ENCODE data around the gene PACS2.

PACS2 gene

DNA sequence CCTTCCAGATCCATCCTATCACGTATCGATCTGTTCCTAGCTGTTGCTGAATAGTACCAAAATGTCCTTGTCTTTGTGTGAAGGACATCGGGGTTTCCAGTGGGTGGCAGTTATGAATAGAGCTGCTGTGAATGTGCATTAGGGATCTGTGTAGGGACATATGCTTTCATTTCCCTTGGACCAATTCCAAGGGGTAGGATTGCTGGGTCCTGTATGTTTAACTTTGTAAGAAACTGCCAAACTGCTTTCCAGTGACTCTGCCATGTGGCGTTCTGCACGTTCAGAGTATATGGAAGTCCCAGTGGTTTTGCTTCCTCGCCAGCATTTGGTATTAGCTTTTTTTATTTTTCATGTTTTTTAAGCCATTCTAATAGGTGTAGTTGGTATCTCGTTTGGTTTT lies 28.6 kb downstream of the PACS2 start:
- no peak for DNase-seq
- no peak overlapping the region for H3K27ac ChIP-seq (ENCODE audit: low read depth, low read length)
- no peak overlapping the region for H2BK120ac ChIP-seq (ENCODE audit: low read depth, low read length)
- H3K4me3 ChIP-seq (ENCODE audit: low read length) = no peak overlapping the region
- H3K4me1 ChIP-seq (ENCODE audit: control insufficient read depth, low read depth, low read length) = no peaks in the 10 kb centered on the region
- H4K8ac ChIP-seq (ENCODE audit: low read depth, low read length) = no peak overlapping the region
- H3K9ac ChIP-seq (ENCODE audit: low read length) = no peak overlapping the region
- H2BK5ac ChIP-seq (ENCODE audit: low read length) = no peak overlapping the region
- no peak overlapping the region for H4K5ac ChIP-seq (ENCODE audit: low read length)
- no peaks in the 10 kb centered on the region for H3K27me3 ChIP-seq (ENCODE audit: insufficient read depth, low read length, poor library complexity)
- no peak overlapping the region for H3K18ac ChIP-seq (ENCODE audit: low read length)
- no peaks in the 10 kb centered on the region for H3K36me3 ChIP-seq (ENCODE audit: control insufficient read depth, insufficient read depth, low read length)
- no peak overlapping the region for H2AK5ac ChIP-seq (ENCODE audit: low read length)
- H3K56ac ChIP-seq (ENCODE audit: low read length) = no peak overlapping the region
- no peak overlapping the region for H3K23ac ChIP-seq (ENCODE audit: low read length)
- no peak overlapping the region for H2BK15ac ChIP-seq (replicated peaks; ENCODE audit: low read depth)
- no peak overlapping the region for H3K4me2 ChIP-seq (ENCODE audit: low read length)
- WGBS (ENCODE audit: extremely low coverage, insufficient coverage, low lambda C conversion rate) = no CpG with 5 or more reads among the region's 7 CpGs
- no peak overlapping the region for H3K4ac ChIP-seq (ENCODE audit: low read depth, low read length)
- H3K79me2 ChIP-seq (ENCODE audit: control insufficient read depth, insufficient read depth, low read length) = no peaks in the 10 kb centered on the region
- H3K79me1 ChIP-seq (ENCODE audit: low read length) = peaks cover 7% of the 10 kb centered on the region

DNA sequence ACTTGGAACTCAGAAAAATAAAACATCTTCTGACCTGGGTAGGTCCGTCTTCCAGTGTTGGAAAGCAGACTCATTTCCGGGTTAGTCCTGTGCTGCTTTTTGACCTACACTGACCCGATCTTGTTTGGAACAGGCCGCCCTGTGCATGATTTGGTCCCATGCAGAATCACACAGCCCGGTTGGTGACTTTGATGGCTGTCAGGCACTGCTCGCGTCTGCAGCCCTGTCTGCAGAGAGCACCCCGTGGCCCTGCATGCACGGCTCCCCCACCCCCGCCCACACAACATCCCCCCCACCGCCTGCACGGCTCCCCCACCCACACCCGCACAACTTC lies 31.6 kb downstream of the PACS2 start:
- Histone ChIP-seq H2AK5ac (ENCODE audit: low read length) (no peak overlapping the region), H3K4me1 (ENCODE audit: control insufficient read depth, low read depth, low read length) (no peaks in the 10 kb centered on the region), H2BK15ac (replicated peaks; ENCODE audit: low read depth) (no peak overlapping the region), H3K56ac (ENCODE audit: low read length) (no peak overlapping the region), H3K18ac (ENCODE audit: low read length) (no peak overlapping the region), H2BK120ac (ENCODE audit: low read depth, low read length) (no peak overlapping the region), H3K79me1 (ENCODE audit: low read length) (peaks cover 3% of the 10 kb centered on the region), H3K9ac (ENCODE audit: low read length) (no peak overlapping the region), H3K27ac (ENCODE audit: low read depth, low read length) (no peak overlapping the region), H2BK5ac (ENCODE audit: low read length) (no peak overlapping the region), H3K79me2 (ENCODE audit: control insufficient read depth, insufficient read depth, low read length) (no peaks in the 10 kb centered on the region), H3K27me3 (ENCODE audit: insufficient read depth, low read length, poor library complexity) (no peaks in the 10 kb centered on the region), H3K4me3 (ENCODE audit: low read length) (no peak overlapping the region), H3K36me3 (ENCODE audit: control insufficient read depth, insufficient read depth, low read length) (no peaks in the 10 kb centered on the region), H3K4me2 (ENCODE audit: low read length) (no peak overlapping the region), H3K4ac (ENCODE audit: low read depth, low read length) (no peak overlapping the region), H3K23ac (ENCODE audit: low read length) (no peak overlapping the region), H4K5ac (ENCODE audit: low read length) (no peak overlapping the region), H4K8ac (ENCODE audit: low read depth, low read length) (no peak overlapping the region)
- no CpG with 5 or more reads among the region's 13 CpGs for WGBS (ENCODE audit: extremely low coverage, insufficient coverage, low lambda C conversion rate)
- no peak for DNase-seq

DNA sequence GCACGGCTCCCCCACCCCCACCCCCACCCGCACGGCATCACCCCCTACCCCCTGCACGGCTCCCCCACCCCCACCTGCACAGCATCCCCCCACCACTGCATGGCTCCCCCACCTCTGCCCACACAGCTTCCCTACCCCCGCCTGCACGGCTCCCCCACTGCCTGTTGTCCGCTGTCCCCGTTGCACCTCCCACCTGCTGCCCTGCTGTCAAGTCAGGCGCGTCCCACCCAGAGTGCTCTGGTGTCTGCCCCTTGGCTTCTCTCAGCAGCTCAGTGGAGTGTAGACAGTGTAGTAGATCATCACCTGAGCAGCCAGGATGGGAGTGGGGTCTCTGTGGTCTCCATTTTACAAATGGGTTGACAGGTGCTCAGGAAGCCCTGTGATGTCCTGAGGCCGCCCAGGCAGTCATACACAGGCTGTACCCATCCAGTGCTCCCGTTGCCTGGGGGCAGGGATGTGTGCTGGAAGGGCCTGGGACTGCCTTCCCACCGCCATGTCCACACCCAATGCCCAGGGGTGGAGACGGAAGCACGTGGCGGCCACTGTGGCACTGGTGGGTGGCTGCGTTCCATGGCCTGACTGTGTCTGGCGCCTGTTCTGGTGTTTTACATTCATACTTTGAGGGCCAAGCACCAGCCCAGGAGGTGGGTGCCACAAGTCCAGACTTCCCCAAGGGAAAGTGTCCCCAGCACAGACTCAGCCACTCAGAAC lies 32.5 kb downstream of the PACS2 start:
- Histone ChIP-seq H3K18ac (ENCODE audit: low read length) (no peak overlapping the region), H2BK120ac (ENCODE audit: low read depth, low read length) (no peak overlapping the region), H2BK15ac (replicated peaks; ENCODE audit: low read depth) (no peak overlapping the region), H4K5ac (ENCODE audit: low read length) (no peak overlapping the region), H3K4ac (ENCODE audit: low read depth, low read length) (no peak overlapping the region), H4K8ac (ENCODE audit: low read depth, low read length) (no peak overlapping the region), H3K23ac (ENCODE audit: low read length) (no peak overlapping the region), H2AK5ac (ENCODE audit: low read length) (no peak overlapping the region), H3K79me2 (ENCODE audit: control insufficient read depth, insufficient read depth, low read length) (no peaks in the 10 kb centered on the region), H3K79me1 (ENCODE audit: low read length) (no peaks in the 10 kb centered on the region), H3K27ac (ENCODE audit: low read depth, low read length) (no peak overlapping the region), H2BK5ac (ENCODE audit: low read length) (no peak overlapping the region), H3K4me1 (ENCODE audit: control insufficient read depth, low read depth, low read length) (no peaks in the 10 kb centered on the region), H3K9ac (ENCODE audit: low read length) (no peak overlapping the region), H3K36me3 (ENCODE audit: control insufficient read depth, insufficient read depth, low read length) (no peaks in the 10 kb centered on the region), H3K4me3 (ENCODE audit: low read length) (no peak overlapping the region), H3K27me3 (ENCODE audit: insufficient read depth, low read length, poor library complexity) (no peaks in the 10 kb centered on the region), H3K56ac (ENCODE audit: low read length) (no peak overlapping the region), H3K4me2 (ENCODE audit: low read length) (no peak overlapping the region)
- DNase-seq = no peak
- WGBS (ENCODE audit: extremely low coverage, insufficient coverage, low lambda C conversion rate) = no CpG with 5 or more reads among the region's 18 CpGs

DNA sequence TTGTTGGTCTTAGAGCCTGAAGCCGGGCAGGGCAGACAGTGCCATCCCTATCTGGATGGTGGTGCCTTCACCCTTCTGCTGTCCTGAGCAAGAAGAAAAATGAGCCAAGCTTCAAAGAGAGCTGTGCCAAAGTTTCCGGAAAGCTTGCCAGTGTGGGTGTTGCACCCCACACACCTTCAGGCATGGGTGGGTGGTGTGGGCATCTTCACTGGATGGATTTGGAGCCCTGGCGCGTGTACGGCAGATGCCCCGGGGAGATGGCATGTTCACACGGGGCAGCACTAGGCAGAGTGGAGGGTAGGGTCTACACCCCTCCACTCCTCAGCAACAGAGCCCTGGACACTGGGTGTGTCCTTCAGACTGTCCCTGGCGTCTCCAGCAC lies 33.0 kb downstream of the PACS2 start:
- Histone ChIP-seq H3K4me3 (ENCODE audit: low read length) (no peak overlapping the region), H3K56ac (ENCODE audit: low read length) (no peak overlapping the region), H2BK5ac (ENCODE audit: low read length) (no peak overlapping the region), H3K27me3 (ENCODE audit: insufficient read depth, low read length, poor library complexity) (no peaks in the 10 kb centered on the region), H3K23ac (ENCODE audit: low read length) (no peak overlapping the region), H2BK120ac (ENCODE audit: low read depth, low read length) (no peak overlapping the region), H3K18ac (ENCODE audit: low read length) (no peak overlapping the region), H2AK5ac (ENCODE audit: low read length) (no peak overlapping the region), H2BK15ac (replicated peaks; ENCODE audit: low read depth) (no peak overlapping the region), H3K79me1 (ENCODE audit: low read length) (no peaks in the 10 kb centered on the region), H4K8ac (ENCODE audit: low read depth, low read length) (no peak overlapping the region), H3K4me1 (ENCODE audit: control insufficient read depth, low read depth, low read length) (no peaks in the 10 kb centered on the region), H3K9ac (ENCODE audit: low read length) (no peak overlapping the region), H3K36me3 (ENCODE audit: control insufficient read depth, insufficient read depth, low read length) (no peaks in the 10 kb centered on the region), H3K4me2 (ENCODE audit: low read length) (no peak overlapping the region), H3K27ac (ENCODE audit: low read depth, low read length) (no peak overlapping the region), H3K4ac (ENCODE audit: low read depth, low read length) (no peak overlapping the region), H4K5ac (ENCODE audit: low read length) (no peak overlapping the region), H3K79me2 (ENCODE audit: control insufficient read depth, insufficient read depth, low read length) (no peaks in the 10 kb centered on the region)
- WGBS (ENCODE audit: extremely low coverage, insufficient coverage, low lambda C conversion rate) = no CpG with 5 or more reads among the region's 8 CpGs
- DNase-seq = no peak

DNA sequence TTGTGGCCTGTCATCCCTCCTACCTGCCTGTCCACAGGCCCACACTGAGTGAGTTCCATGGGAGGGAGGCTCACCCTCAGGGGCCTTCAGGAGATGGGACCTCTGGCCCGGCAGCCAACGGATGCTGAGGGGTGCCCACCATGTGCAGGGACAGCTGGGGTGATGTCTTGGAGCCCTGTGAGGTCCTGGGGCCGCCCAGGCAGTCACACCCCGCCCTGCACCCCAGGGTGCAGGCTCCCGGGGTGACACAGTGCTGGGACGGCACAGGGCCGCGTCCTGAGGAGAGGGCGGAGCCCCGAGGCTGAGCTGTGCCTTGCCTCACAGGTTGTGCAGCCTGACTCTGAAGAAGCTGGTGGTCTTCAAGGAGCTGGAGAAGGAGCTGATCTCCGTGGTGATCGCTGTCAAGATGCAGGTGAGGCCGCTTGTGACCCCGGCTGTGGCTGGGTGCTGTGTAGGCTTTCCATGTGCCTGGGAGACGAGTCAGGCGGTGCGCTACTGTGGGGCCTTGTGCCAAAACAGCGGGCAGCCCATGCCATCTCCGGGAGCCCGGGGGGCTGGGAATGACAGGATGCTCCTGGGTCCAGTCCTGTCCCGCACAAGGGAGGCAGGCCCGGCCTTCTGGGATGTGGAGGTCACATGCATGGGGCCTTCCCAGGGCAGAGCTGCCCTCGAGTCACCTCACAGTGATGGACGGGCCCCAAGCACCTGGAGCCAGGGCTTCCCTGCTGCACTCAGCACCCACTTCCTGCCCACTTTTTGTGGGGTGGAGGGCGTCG lies 33.8 kb downstream of the PACS2 start:
- H3K4me1 ChIP-seq (ENCODE audit: control insufficient read depth, low read depth, low read length) = no peaks in the 10 kb centered on the region
- no peak overlapping the region for H2BK5ac ChIP-seq (ENCODE audit: low read length)
- no peak overlapping the region for H3K27ac ChIP-seq (ENCODE audit: low read depth, low read length)
- H4K8ac ChIP-seq (ENCODE audit: low read depth, low read length) = no peak overlapping the region
- no peak overlapping the region for H4K5ac ChIP-seq (ENCODE audit: low read length)
- H3K79me2 ChIP-seq (ENCODE audit: control insufficient read depth, insufficient read depth, low read length) = no peaks in the 10 kb centered on the region
- H3K36me3 ChIP-seq (ENCODE audit: control insufficient read depth, insufficient read depth, low read length) = no peaks in the 10 kb centered on the region
- no peak overlapping the region for H3K18ac ChIP-seq (ENCODE audit: low read length)
- no peak overlapping the region for H2BK120ac ChIP-seq (ENCODE audit: low read depth, low read length)
- no peak overlapping the region for H3K4ac ChIP-seq (ENCODE audit: low read depth, low read length)
- no peak overlapping the region for H3K9ac ChIP-seq (ENCODE audit: low read length)
- no peak overlapping the region for H3K23ac ChIP-seq (ENCODE audit: low read length)
- no CpG with 5 or more reads among the region's 26 CpGs for WGBS (ENCODE audit: extremely low coverage, insufficient coverage, low lambda C conversion rate)
- no peak overlapping the region for H3K4me3 ChIP-seq (ENCODE audit: low read length)
- no peak overlapping the region for H2AK5ac ChIP-seq (ENCODE audit: low read length)
- no peaks in the 10 kb centered on the region for H3K27me3 ChIP-seq (ENCODE audit: insufficient read depth, low read length, poor library complexity)
- DNase-seq = no peak
- no peak overlapping the region for H3K4me2 ChIP-seq (ENCODE audit: low read length)
- no peaks in the 10 kb centered on the region for H3K79me1 ChIP-seq (ENCODE audit: low read length)
- no peak overlapping the region for H3K56ac ChIP-seq (ENCODE audit: low read length)
- no peak overlapping the region for H2BK15ac ChIP-seq (replicated peaks; ENCODE audit: low read depth)
